ENCODE data around the gene IFNA1. TPM values are rescaled to one million over a fixed set of nuclear protein-coding genes. Genes with fewer than 3 reads are reported as not detected.

IFNA1 gene
- not detected in 2 replicates for total RNA-seq

- peaks cover 2% of the 10 kb centered on the region for H3K9me3 ChIP-seq (ENCODE audit: low read depth, low read length)
- no peak within 1 kb of the TSS for H3K27ac ChIP-seq (ENCODE audit: low read depth, low read length)
- H3K4me2 ChIP-seq (ENCODE audit: insufficient read depth, low read length) = no peak within 1 kb of the TSS
- H3K79me2 ChIP-seq (ENCODE audit: insufficient read depth, low read length) = no peaks in the 10 kb centered on the region
- no peak for TF ChIP-seq CTCF (IDR thresholded peaks at IDR 0.05; ENCODE audit: extremely low read depth, low read depth, low read length)
- no peaks in the 10 kb centered on the region for H3K36me3 ChIP-seq (ENCODE audit: insufficient read depth, low read length)
- H4K20me1 ChIP-seq (ENCODE audit: insufficient read depth, low read length) = no peaks in the 10 kb centered on the region
- no peak for DNase-seq (ENCODE audit: insufficient read length, low spot score, missing footprints)
- no peak within 1 kb of the TSS for H3K4me3 ChIP-seq (ENCODE audit: insufficient read depth, low read length)
- H2AFZ ChIP-seq (ENCODE audit: low read length) = no peak within 1 kb of the TSS
- H3K27me3 ChIP-seq (ENCODE audit: insufficient read depth, low read length) = no peaks in the 10 kb centered on the region
- no peaks in the 10 kb centered on the region for H3K4me1 ChIP-seq (ENCODE audit: insufficient read depth, low read length)
These were observed at the start of gene IFNA1 for GRCh38 chr9:21440139-21440538. Gene IFNA1, plus strand, starts transcription at chr9:21440439. Its CDS starts 69 bp downstream, at chr9:21440508.

GRCh38 chr9:21392270-21392669 is 48.0 kb upstream of the IFNA1 start:
- no peaks in the 10 kb centered on the region for H3K79me2 ChIP-seq (ENCODE audit: insufficient read depth, low read length)
- H3K27ac ChIP-seq (ENCODE audit: low read depth, low read length) = no peak overlapping the region
- H2AFZ ChIP-seq (ENCODE audit: low read length) = no peak overlapping the region
- H4K20me1 ChIP-seq (ENCODE audit: insufficient read depth, low read length) = no peaks in the 10 kb centered on the region
- peaks cover 80% of the 10 kb centered on the region for H3K27me3 ChIP-seq (ENCODE audit: insufficient read depth, low read length)
- H3K9me3 ChIP-seq (ENCODE audit: low read depth, low read length) = no peaks in the 10 kb centered on the region
- peak; percentile 38 for TF ChIP-seq CTCF (IDR thresholded peaks at IDR 0.05; ENCODE audit: extremely low read depth, low read depth, low read length)
- H3K4me2 ChIP-seq (ENCODE audit: insufficient read depth, low read length) = no peak overlapping the region
- no peak for DNase-seq (ENCODE audit: insufficient read length, low spot score, missing footprints)
- no peaks in the 10 kb centered on the region for H3K36me3 ChIP-seq (ENCODE audit: insufficient read depth, low read length)
- H3K4me3 ChIP-seq (ENCODE audit: insufficient read depth, low read length) = no peak overlapping the region
- peaks cover 8% of the 10 kb centered on the region for H3K4me1 ChIP-seq (ENCODE audit: insufficient read depth, low read length)

GRCh38 chr9:21395778-21396717 is 44.2 kb upstream of the IFNA1 start:
- Histone ChIP-seq H3K27ac (ENCODE audit: low read depth, low read length) (no peak overlapping the region), H3K4me3 (ENCODE audit: insufficient read depth, low read length) (peak overlapping the region; percentile 65), H3K4me2 (ENCODE audit: insufficient read depth, low read length) (peak overlapping the region; percentile 88), H3K27me3 (ENCODE audit: insufficient read depth, low read length) (peaks cover 62% of the 10 kb centered on the region), H3K4me1 (ENCODE audit: insufficient read depth, low read length) (peaks cover 8% of the 10 kb centered on the region), H4K20me1 (ENCODE audit: insufficient read depth, low read length) (no peaks in the 10 kb centered on the region), H3K36me3 (ENCODE audit: insufficient read depth, low read length) (no peaks in the 10 kb centered on the region), H2AFZ (ENCODE audit: low read length) (peak overlapping the region; percentile 80), H3K9me3 (ENCODE audit: low read depth, low read length) (no peaks in the 10 kb centered on the region), H3K79me2 (ENCODE audit: insufficient read depth, low read length) (no peaks in the 10 kb centered on the region)
- peak; percentile 72 for TF ChIP-seq CTCF (IDR thresholded peaks at IDR 0.05; ENCODE audit: extremely low read depth, low read depth, low read length)
- peak; percentile 80 for DNase-seq (ENCODE audit: insufficient read length, low spot score, missing footprints)

- peaks cover 56% of the 10 kb centered on the region for H3K27me3 ChIP-seq (ENCODE audit: insufficient read depth, low read length)
- H4K20me1 ChIP-seq (ENCODE audit: insufficient read depth, low read length) = no peaks in the 10 kb centered on the region
- H3K27ac ChIP-seq (ENCODE audit: low read depth, low read length) = no peak overlapping the region
- H3K36me3 ChIP-seq (ENCODE audit: insufficient read depth, low read length) = no peaks in the 10 kb centered on the region
- no peak for DNase-seq (ENCODE audit: insufficient read length, low spot score, missing footprints)
- H3K4me1 ChIP-seq (ENCODE audit: insufficient read depth, low read length) = peaks cover 14% of the 10 kb centered on the region
- no peaks in the 10 kb centered on the region for H3K9me3 ChIP-seq (ENCODE audit: low read depth, low read length)
- TF ChIP-seq CTCF (IDR thresholded peaks at IDR 0.05; ENCODE audit: extremely low read depth, low read depth, low read length) = no peak
- no peak overlapping the region for H3K4me2 ChIP-seq (ENCODE audit: insufficient read depth, low read length)
- H3K4me3 ChIP-seq (ENCODE audit: insufficient read depth, low read length) = no peak overlapping the region
- no peaks in the 10 kb centered on the region for H3K79me2 ChIP-seq (ENCODE audit: insufficient read depth, low read length)
- H2AFZ ChIP-seq (ENCODE audit: low read length) = no peak overlapping the region
These were observed 41.2 kb upstream of the IFNA1 start for GRCh38 chr9:21398955-21399489.

Measured in osteoblast (primary cell).